Hematopoietic multipotent progenitor cell treated with erythropoietin and hydrocortisone succinate and interleukin-3 and kit ligand, for 15 days (in vitro differentiated cells): ENCODE measurements around the gene GHRL.
"Not testable (repeated sequence)": the region's sequence is repeated elsewhere in the genome, so short reads cannot be mapped to it uniquely, and the experiment has no call there.

Experiments
- DNase-seq: peaks from one replicate; pipeline ENCODE4 v3.0.0-alpha.2; 2015; ENCODE audit warnings: low spot score

GHRL gene

DNA sequence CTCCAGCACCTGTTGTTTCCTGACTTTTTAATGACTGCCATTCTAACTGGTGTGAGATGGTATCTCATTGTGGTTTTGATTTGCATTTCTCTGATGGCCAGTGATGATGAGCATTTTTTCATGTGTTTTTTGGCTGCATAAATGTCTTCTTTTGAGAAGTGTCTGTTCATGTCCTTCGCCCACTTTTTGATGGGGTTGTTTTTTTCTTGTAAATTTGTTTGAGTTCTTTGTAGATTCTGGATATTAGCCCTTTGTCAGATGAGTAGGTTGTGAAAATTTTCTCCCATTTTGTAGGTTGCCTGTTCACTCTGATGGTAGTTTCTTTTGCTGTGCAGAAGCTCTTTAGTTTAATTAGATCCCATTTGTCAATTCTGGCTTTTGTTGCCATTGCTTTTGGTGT is 5.3 kb upstream of the GHRL start:
- DNase-seq, result not testable (repeated sequence)

DNA sequence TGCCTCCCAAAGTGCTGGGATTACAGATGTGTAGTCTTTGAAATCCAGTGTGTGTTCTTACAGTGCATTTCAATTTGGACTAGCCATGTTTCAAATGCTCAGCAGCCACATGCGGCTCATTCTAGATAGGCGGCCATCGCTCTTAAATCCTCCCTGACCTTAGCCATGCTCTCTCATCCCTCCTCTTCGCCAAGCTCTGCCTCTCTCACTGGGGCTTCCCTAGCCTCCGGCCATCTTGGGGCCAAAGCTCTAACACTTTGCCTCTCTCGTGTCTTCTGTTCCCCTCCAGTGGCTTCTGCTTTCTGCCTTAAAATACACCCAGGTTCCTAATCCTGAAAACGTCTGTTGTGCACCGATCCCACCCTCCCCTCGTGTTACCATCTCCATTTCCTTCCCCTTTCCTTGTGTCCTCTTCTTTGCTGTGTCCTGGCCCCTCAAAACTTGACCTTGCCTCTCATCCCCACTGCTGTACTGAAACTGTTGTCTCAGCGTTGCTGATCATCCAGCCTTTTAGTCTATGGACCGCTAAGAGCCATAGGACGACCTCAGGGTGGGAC is 1.4 kb upstream of the GHRL start:
- DNase-seq, result no peak

DNA sequence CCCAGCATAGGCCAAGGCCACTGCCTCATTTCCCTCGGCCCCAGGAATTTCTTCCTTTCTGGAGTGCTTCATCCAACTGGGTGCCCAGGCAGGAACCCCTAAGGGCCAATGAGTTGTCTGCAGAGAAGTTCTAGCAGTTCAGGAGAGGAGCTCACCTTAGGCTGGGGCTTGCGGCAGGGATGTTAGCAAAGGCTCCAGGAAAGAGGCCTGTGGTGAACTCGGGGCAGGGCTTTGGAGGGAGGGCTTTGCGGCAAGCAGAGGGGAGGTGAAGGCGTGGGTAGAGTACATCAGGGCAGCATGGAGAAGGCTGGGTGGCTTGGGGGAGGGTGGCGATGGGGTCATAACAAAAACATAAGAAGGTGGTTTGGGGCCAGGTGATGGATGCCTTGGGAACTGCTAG is 1.1 kb downstream of the GHRL start:
- no peak for DNase-seq

DNA sequence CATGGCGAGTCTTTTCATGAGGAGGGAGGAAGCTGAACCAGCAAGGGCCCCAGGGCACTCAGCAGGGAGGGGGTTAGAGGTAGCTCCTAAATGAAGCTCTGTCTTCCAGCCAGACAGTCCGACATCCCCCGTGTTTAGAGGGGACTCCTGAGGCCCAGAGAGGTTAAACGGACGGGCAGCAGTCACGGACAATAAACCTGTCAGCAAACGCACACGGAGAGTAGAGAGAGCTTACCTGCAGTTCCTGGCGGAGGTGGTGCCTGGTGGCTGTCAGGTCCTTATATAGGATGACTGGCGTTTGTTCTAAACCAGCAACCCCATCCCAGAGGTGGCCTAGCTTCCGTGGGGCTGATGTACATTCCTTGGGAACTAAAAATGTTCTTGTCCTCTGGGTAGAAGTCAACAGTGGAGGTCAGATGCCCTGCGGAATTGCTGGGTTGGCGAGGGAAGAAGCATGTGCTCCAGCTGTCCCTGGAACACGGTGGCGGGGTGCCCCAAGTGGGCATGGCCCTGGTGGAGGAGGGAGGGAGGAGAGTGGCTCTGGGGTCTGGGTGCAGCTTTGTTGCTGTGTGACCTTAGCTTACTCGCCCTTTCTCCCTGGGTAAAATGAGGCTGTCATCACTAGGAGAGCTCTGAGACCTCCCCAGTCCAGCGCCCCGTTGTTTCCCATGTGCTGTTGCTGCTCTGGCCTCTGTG is 2.1 kb downstream of the GHRL start:
- DNase-seq, result no peak

DNA sequence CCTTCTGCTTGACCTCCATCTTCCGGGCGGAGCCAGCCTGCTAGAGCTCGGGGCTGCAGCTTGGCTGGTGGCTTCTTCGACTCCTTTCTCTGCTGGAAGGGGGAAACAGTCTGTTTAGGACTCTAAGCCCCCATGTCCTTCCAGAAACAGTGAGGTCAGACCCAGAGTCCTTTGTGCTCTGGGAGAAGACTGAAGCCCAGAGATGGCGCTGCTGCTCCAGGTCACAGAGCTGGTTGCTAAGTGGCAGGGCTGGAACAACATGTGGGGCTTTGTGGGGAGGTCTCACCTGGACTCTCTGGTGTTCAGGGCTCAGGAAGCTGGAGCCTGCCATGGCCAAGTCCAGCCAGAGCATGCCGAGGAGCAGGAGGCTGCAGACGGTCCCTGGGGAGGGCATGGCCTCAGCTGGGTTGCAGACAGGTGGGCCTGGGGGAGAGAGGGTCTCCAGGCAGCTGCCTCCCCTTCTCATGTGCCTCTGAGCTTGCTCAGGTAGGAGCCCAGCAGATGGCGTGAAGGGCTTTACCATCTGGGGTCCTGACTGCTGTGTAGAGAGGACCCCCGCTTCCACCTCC is 2.9 kb downstream of the GHRL start:
- no peak for DNase-seq

DNA sequence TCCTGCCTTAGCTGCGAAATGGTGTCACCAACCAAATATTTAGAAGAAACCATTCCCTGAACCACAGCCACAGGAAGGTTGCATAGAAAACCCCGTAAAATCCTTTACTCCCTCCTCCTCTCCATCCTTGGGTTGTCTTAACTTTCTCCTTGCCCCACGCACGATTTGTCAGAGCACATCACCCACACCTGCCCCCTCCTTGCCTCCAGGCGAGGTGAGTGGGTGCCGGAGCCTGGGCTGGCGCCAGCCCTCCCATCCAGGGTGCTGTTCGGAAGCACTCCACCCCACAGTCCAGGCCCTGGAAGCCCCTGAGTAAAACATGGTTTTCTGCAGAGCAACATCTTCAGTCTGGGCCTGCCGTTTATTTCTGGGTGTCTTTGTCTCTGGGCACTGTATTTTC is 3.7 kb downstream of the GHRL start:
- no peak for DNase-seq

DNA sequence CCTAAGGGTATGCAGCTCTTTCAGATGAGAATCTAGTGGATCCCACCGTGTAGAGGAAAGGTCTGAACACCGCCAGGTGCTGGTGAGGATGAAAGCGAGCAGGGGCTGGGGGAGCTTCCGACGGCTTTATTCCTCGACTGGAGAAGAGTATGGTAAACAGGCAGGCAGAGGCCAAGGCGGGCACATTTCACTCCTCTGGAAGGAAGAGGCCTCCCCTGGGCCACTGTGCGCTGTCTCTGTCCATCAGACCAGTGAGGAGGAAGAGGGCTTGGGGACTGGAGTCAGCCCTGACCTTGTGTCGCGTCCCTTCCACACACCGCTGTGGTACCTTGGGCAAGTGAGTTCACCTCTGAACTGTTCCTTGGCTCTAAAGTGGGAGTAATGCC is 4.2 kb downstream of the GHRL start:
- no peak for DNase-seq

DNA sequence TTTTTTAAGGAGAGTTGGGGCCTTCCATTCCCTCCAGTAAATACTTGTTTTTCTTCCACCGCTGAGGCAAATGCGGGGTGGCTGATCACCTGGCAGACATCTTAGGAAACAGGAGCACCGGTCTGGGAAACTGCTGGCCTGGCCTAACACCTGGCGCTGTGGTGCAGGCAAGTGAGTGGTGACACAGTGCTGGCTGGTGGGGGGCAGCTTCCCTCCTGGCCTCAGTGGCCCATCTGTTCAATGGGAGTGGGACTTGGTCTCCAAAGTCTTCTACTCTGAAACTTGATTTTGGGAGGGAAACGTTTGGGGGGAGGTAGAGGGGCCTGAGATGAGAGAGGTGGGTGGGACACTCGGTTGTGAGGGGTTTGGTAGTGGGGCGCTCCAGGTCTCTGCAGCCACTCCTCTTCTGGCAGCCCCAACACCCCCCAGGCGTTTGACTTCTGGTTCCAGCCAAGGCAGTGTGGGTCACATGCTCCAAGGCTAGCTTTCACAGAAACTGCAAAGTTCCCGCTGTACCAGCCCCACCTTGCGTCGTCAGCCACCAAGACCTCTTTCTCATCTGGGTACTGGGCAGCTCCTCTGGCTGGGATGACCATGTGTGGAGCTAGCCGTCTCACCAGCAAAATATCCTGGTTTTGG is 4.7 kb downstream of the GHRL start:
- DNase-seq, result no peak

DNA sequence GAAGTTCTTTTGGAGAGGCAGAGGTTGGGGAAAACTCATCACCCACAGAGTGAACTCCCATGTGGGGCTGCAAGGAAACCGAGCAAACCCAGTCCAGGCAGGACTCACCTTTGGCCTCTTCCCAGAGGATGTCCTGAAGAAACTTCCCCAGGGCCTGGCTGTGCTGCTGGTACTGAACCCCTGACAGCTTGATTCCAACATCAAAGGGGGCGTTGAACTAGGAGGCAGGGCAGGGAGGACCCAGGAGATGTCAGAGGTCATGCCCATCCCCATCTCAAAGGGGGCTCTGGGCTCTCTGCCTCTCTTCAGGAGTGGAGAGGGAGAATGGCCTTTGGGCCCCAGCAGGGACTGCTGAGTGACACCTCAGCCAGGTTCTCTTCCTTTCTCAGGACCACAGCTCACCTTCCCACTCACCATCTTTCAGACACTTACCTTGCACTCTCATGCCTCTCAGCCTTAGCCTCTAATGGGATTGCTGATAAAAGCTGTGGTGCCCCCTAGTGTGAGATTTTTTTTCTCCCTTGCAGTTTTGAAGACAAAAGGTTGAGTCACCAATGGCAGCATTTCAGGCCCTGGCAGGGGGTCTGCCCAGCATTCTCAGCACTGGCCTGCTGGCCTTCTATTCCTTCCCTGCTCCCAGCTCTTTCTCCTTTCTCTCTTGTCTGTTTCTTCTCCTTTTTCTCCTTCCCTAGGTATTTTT is 6.0 kb downstream of the GHRL start:
- DNase-seq, result peak; percentile 39

DNA sequence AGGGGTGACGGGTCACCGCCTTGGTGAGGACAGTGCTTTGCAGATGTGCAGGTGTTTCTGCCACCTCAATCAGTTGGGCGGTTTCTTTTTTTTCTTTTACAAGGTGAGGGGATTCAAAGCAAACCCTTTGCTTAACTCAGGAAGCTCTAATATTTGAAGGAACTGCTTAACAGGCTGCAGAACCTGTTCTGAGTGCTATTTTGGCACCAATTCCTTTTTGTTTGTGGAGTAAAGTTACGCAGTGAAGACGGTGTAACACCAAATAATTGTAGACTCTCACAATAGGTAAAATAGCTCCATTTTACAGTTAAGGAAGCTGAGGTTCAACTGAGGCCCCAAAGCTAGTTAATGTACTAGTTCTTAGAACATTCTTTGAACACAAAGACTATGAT is 6.6 kb downstream of the GHRL start:
- no peak for DNase-seq

DNA sequence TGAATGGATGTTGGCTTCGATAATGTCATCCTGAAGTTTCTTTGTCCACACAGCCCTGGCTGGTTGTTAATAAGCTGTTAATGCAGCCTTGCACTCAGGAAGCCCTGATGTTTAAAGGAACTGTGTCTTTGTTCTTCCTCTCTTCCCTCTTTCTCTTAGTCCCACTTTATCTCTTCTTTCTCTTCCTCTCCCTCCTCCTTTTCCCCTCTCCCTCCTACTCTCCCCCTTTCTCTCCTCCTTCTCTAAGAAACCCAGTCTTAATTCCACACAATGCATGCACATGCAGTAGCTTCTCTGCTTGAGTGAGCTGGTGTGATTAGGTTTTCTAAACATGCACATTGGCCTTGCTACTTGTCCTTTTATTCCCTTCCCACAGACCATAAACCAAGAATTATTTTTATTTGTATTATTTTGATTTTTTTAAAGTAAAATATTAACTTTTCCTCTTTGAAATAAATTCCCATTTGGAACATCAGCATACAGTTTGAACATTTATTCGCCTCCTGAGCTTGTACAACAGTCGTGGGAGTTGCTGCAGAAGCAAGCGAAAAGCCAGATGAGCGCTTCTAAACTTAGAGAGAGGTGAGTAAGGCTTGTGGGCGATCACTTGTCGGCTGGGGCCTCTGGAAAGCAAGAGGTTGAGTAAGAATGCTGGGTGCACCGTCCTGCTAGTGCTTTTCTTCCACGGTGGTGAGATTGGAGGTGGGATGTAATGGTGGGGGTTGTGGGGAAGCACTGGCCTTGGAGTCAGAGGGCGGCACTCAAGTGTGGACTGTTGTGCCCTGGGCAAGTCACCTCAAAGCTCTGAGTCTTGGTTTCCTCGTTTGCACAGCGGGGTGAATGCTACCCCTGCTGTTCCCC is 7.2 kb downstream of the GHRL start:
- DNase-seq, result no peak

DNA sequence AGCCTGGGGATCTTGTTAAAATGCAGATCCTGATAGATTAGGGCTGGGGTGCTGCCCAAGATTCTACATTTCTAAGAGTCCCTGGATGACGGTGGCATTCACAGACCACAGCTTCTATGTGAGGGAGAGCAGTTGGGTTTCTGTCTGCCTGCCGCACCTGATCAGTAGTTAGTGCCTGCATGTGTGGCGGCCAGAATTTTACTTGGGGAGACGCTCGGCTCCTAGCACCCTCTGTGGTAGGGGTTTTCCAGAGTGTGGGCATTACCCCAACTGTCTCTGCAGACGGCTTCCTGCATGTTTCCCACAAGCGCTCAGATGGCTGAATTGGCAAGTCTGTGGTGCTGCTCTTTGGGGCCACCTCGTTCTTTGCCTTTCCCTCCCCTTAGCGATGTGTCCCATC is 8.3 kb downstream of the GHRL start:
- no peak for DNase-seq

DNA sequence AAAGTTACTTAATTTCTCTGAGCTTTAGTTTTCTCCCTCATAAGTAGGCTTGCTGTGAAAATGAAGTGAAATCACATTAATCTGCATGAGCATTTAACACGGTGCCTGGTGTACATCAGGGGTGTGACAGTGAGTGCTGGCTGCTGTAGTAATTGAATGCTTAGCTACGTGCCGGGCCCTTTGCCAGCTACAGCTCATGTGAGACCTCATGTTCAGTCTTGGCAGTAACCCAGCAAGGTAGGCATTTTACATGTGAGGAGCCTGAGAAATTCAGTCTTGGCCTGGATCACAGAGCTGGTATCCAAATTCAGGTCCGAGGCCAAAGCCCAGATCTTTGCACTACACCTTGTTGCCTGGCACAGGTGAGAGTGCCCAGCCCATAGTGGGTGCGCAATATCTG is 9.1 kb downstream of the GHRL start:
- no peak for DNase-seq

DNA sequence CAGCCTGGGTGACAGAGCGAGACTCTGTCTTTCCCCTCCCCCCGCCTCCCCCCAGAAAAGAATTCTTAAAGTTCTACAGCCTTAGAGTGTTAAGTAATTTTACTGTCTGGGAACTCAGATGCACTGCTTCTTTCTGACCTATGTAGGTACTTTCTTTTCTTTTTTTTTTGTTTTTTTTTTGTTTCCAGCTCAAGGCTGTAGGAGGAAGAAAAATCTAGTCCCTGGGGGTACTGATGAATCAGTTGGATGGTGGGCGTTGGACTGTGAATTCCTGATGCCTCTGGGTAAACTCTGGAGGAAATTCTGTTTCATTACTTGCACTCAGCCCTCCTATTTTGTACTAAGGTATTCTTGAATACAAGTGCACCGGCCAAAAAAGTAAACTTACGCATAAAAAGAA is 10.8 kb downstream of the GHRL start:
- no peak for DNase-seq

DNA sequence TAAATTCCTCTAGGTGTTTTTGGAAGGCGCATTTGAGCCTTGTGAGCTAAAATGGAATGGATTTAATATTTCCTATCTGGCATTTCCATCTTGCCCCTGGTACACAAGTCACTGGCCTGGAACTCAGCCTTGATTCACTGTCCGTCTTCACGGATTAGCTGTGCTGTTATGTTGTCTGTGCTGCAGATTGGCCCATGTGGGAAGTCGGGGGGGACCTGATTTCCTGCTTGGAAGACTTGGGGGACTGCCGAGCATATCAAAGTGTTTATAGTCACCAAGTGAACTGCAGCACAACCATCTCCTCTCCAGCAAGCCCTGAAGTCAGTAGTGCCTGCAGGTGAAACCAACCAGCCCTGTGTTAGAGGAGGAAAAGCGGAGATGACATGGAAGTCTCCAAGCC is 12.2 kb downstream of the GHRL start:
- no peak for DNase-seq

DNA sequence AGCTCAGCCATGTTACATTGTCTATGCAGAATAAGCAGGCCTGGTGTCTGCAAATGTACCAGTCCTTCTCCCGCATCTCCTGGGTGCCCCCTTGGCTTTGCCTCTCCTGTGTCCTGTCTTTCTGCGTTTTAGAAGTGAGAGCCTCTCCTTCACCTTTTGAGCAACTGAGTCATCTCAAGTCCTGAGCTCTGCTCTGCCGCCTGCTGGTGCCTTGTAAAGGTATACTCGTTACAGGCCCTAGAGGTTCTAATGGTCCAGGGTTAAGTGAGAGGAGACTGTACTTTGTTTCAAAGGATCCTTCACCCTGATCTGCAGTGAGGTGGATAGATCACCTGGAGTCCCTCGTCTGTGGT is 12.6 kb downstream of the GHRL start:
- peak; percentile 42 for DNase-seq

DNA sequence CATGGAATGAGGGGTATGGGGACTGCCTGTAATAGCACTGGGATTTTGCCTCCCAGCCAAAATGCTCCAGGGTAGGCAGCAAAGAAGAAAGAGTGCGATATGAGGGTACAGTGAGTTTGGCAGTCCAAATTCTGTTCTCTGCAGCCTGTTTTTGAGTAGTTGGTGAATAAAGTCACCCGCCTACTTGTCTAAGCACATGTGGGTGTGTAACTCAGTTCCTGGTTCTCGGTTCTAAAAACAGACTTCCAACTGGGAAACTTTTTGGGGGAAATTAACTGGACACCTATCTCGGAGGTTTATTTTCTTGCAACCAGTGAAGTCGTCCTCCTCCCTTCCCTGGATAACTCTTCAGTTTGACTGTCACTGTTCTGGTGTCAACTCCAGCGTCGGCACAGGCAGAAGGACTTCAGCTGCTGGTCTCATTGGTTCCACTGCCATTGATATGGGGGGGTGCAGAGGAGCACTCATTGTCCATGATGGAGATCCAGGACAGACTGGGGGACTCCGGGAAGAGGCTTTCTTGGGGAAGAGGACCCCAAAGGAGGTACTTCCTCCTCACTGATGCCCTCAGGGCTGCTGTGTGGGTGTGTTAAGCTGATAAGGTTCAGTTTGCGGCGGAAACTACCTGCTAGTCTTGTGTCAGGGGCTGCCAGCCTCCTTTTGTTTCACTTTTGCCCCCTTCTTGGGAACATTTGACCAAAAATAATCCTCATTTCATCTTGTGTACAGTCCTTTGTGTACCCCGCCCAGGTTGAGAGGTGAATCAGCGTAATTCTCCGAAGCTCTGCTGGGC is 13.2 kb downstream of the GHRL start:
- no peak for DNase-seq

DNA sequence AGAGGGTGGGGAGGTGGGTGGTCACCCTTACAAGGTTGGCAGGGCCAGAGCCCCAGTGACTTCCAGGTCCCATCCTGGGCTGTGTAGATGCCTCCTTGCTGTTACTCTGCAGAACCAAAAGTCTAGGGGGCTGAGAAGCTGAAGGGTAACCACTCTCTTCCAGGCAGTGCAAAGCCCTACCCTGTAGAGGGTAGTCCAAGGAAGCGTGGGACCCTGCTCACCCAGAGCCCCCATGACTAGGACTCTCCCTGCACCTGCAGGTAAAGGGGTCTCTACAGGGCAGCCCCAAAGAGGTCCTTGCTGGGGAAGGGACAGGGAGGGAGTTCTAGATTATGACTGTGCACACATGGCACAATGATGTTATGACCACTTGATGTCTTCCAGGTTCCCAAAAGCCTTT is 14.2 kb downstream of the GHRL start:
- no peak for DNase-seq

DNA sequence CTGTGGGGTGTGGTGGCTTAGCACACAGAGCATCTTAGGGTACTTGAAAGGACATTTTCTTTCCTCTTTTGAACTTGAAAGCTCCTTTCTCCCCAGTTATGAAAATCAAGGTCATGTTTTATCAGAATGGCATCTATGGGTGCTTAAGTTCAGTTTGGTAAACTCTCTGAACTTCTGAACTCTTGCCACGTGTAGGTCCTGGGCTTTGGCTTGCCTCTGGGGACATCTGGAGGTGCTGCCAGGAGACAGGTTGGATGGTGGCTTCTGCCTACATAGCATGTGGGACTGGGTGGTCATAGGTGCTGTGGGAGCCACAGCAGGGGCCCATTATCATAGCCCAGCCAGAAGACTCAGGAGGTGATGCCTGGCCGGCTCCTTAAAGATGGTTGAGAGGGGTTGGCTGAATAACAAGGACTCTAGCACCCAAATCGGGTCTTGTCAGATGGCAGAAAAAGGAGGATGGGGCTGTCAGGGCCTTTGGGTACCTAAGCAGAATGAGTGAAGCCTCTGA is 15.6 kb downstream of the GHRL start:
- DNase-seq, result no peak

DNA sequence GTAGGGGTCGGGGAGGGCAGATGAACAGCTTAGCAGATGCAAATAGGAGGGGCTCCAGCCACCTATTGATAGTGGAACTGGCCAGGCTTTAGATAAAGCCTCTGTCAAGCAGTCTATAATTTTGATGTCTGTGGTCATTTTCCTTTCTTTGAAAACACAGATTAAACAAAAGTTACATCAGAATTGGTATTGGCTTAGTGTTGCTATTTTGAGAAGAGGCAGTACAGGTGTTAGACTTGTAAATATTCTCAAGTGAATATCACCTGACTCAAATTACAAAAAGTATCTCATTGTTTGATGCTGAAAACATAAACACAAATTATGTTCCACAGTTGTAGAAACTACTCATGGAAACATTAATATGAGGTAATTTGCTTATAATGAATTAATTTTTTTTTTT is 18.1 kb downstream of the GHRL start:
- no peak for DNase-seq

DNA sequence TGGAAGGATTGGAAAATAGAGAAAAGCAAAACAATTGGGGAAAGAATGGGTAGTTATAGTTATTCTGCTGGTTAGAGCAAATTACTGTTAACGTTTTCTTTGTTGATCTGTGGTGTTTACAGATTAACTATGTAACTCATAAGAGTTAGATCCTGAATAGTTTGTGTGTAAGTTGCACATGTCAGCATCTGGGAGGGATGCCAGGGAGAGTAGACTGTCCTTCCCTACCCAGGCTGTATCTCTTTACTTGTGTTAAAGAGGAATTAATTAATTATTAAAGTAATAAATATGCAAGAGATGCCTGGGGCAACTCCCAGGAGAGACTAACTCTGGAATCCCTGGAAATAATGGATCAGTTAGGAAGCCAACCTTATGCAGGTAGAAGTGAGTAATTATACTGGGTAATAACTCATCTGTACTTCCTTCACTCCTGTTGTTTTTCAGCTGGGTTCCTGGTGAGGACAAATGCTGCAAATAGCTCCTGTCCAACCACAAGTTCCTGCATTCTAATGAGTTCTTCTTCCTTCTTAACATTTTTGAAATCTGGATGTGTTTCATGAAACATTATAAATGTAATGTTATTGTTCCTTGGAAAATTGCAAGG is 18.9 kb downstream of the GHRL start:
- DNase-seq, result no peak
